IPS DF 19.7 (cell line): ENCODE data around the gene COX19.
"Not testable (repeated sequence)": the region's sequence is repeated elsewhere in the genome, so short reads cannot be mapped to it uniquely, and the experiment has no call there.

Source experiments
- DNase-seq: peaks from one replicate; pipeline ENCODE4 v3.0.0-alpha.2; 2013; ENCODE audit warnings: low read depth, low spot score

COX19 gene

GRCh38 chr7:1011297-1012003, 36.1 kb upstream of the COX19 start:
- DNase-seq: no peak

GRCh38 chr7:1010226-1010625, 34.9 kb upstream of the COX19 start:
- DNase-seq: no peak

GRCh38 chr7:1009747-1010146, 34.4 kb upstream of the COX19 start:
- no peak for DNase-seq

GRCh38 chr7:1008733-1009363, 33.5 kb upstream of the COX19 start:
- DNase-seq: no peak

GRCh38 chr7:1007901-1008300, 32.6 kb upstream of the COX19 start:
- no peak for DNase-seq

GRCh38 chr7:1005303-1005702, 30.0 kb upstream of the COX19 start:
- DNase-seq: no peak

- no peak for DNase-seq
Measured at GRCh38 chr7:1004018-1004852, 28.9 kb upstream of the COX19 start.

GRCh38 chr7:1002445-1002844, 27.1 kb upstream of the COX19 start:
- DNase-seq: not testable (repeated sequence)

- not testable (repeated sequence) for DNase-seq
Measured at GRCh38 chr7:1002026-1002425, 26.7 kb upstream of the COX19 start.

GRCh38 chr7:1001069-1001770, 25.9 kb upstream of the COX19 start:
- DNase-seq: not testable (repeated sequence)

- DNase-seq: no peak
Measured at GRCh38 chr7:999941-1000935, 24.9 kb upstream of the COX19 start.

GRCh38 chr7:999149-999879, 24.0 kb upstream of the COX19 start:
- no peak for DNase-seq

- DNase-seq: no peak
Measured at GRCh38 chr7:997404-998395, 22.4 kb upstream of the COX19 start.

GRCh38 chr7:996079-996872, 20.9 kb upstream of the COX19 start:
- no peak for DNase-seq

GRCh38 chr7:995571-995970, 20.2 kb upstream of the COX19 start:
- no peak for DNase-seq

GRCh38 chr7:994592-995308, 19.4 kb upstream of the COX19 start:
- no peak for DNase-seq
